AG04449 (cell line): ENCODE results near the gene GJC1.

Experiments used
- CTCF ChIA-PET: fragments of 350-600 bp; formaldehyde crosslinking; extraction: SDS; loops from one replicate; lab custom pipeline; 2021; ENCODE audit warnings: antibody characterized with exemption; lab: Yijun Ruan, JAX
- POLR2A ChIA-PET: fragments of 400-600, 350-600 bp; formaldehyde crosslinking; extraction: SDS; loops from one replicate; lab custom pipeline; 2020; ENCODE audit warnings: antibody characterized with exemption, inconsistent platforms; lab: Yijun Ruan, JAX
- DNase-seq: peaks from one replicate; pipeline ENCODE4 v3.0.0-alpha.2; 2010; ENCODE audit warnings: low read depth, low spot score
- H3K4me3 ChIP-seq: 2 replicates; pipeline ENCODE4 v1.5.1; 2011; ENCODE audit warnings: low read depth, mild to moderate bottlenecking, control low read depth, low read length
- CTCF ChIP-seq: IDR thresholded peaks from one replicate; pipeline ENCODE4 v1.5.1; 2011; ENCODE audit warnings: mild to moderate bottlenecking, moderate library complexity, low read length, control low read depth, inconsistent platforms; ENCODE audit not compliant: insufficient read depth; ENCODE audit errors: missing control alignments

Gene GJC1

GRCh38 chr17:44798356-44798755 is 31.7 kb downstream of the GJC1 start:
- no peak overlapping the region for H3K4me3 ChIP-seq
- TF ChIP-seq CTCF, result no peak
- POLR2A ChIA-PET, result interaction anchor here (0.6 kb wide), 1 partner anchor 350 kb away, joined by 3 read pairs; no protein-coding TSS in a partner anchor
- no peak for DNase-seq
- CTCF ChIA-PET, result interaction anchor here (1.3 to 13.7 kb wide), 4 partner anchors 9 to 80 kb away, joined by 4 to 180 read pairs (median 5); no protein-coding TSS in a partner anchor

- ChIA-PET POLR2A (no interaction called here), CTCF (interaction anchor here (1.3 to 13.7 kb wide), 3 partner anchors 10 to 67 kb away, joined by 4 to 180 read pairs (median 5); no protein-coding TSS in a partner anchor)
- H3K4me3 ChIP-seq, result no peak overlapping the region
- no peak for DNase-seq
- no peak for TF ChIP-seq CTCF
Observed at GRCh38 chr17:44797802-44798201, 32.3 kb downstream of the GJC1 start.

GRCh38 chr17:44796731-44797130 is 33.4 kb downstream of the GJC1 start:
- TF ChIP-seq CTCF, result no peak

GRCh38 chr17:44795928-44796327 is 34.2 kb downstream of the GJC1 start:
- H3K4me3 ChIP-seq, result no peak overlapping the region
- POLR2A ChIA-PET, result interaction anchor here (1.9 kb wide), 1 partner anchor 16 kb away, joined by 3 read pairs; no protein-coding TSS in a partner anchor
- CTCF ChIA-PET, result interaction anchor here (13.7 kb wide), 1 partner anchor 16 kb away, joined by 180 read pairs; no protein-coding TSS in a partner anchor
- no peak for TF ChIP-seq CTCF
- no peak for DNase-seq

More at GRCh38 chr17:44796731-44797130, 33.4 kb downstream of the GJC1 start:
- ChIA-PET CTCF (interaction anchor here (13.7 kb wide), 1 partner anchor 17 kb away, joined by 180 read pairs; no protein-coding TSS in a partner anchor), POLR2A (no interaction called here)
- no peak for DNase-seq
- H3K4me3 ChIP-seq, result no peak overlapping the region

- DNase-seq, result no peak
- ChIA-PET CTCF (interaction anchor here (13.7 kb wide), 1 partner anchor 15 kb away, joined by 180 read pairs; no protein-coding TSS in a partner anchor), POLR2A (interaction anchor here (1.4 to 1.9 kb wide), 2 partner anchors 16 to 25 kb away, joined by 3 to 4 read pairs; no protein-coding TSS in a partner anchor)
- no peak overlapping the region for H3K4me3 ChIP-seq
- no peak for TF ChIP-seq CTCF
Observed at GRCh38 chr17:44795421-44795820, 34.7 kb downstream of the GJC1 start.

GRCh38 chr17:44794851-44795413 is 35.2 kb downstream of the GJC1 start:
- ChIA-PET CTCF (interaction anchor here (0.6 to 13.7 kb wide), 7 partner anchors 8 to 340 kb away, joined by 3 to 180 read pairs (median 4); partner anchors contain the start of gene ACBD4), POLR2A (interaction anchor here (1.4 to 1.9 kb wide), 2 partner anchors 15 to 26 kb away, joined by 3 to 4 read pairs; no protein-coding TSS in a partner anchor)
- no peak for TF ChIP-seq CTCF
- peak; percentile 71 for DNase-seq
- H3K4me3 ChIP-seq, result no peak overlapping the region
